Panc1 (cell line): ENCODE measurements around the gene TSC1. TPM values are rescaled to one million over a fixed set of nuclear protein-coding genes. Genes with fewer than 3 reads are reported as not detected.

Source experiments
- ATAC-seq: fragments of 200-7000 bp; cut with Tn5 transposase; 2 replicates; pipeline ENCODE4 v1.9.1; 2020; ENCODE audit warnings: mild to moderate bottlenecking, moderate library complexity
- BruUV-seq: library from RNA; stranded (reverse); fragments of 400-500 nt; replicated peaks from 2 replicates; lab custom pipeline; 2021; lab: Mats Ljungman, UMichigan
- CTCF ChIA-PET: fragments of 300-600 bp; sonication (Branson Sonifier 250); formaldehyde crosslinking; loops from one replicate; lab custom pipeline; 2022; ENCODE audit warnings: antibody characterized with exemption; lab: Charles Lee
- POLR2A ChIA-PET: fragments of 300-600 bp; sonication (Branson Sonifier 250); formaldehyde crosslinking; loops from one replicate; lab custom pipeline; 2022; ENCODE audit warnings: antibody characterized with exemption; lab: Charles Lee
- DNase-seq: peaks from one replicate; pipeline ENCODE4 v3.0.0-alpha.2; 2010; ENCODE audit warnings: low read depth, low spot score
- H3K27ac ChIP-seq: 2 replicates; pipeline ENCODE4 v1.5.1; 2011; ENCODE audit warnings: mild to moderate bottlenecking, low read length, inconsistent platforms
- H3K27me3 ChIP-seq: fragments of 200-500 bp; sonication (Bioruptor generic); 2 replicates; pipeline ENCODE4 v1.6.0; 2014; ENCODE audit warnings: low read length, inconsistent platforms; ENCODE audit not compliant: control insufficient read depth, insufficient read depth
- H3K36me3 ChIP-seq: fragments of 200-500 bp; sonication (Bioruptor generic); 2 replicates; pipeline ENCODE4 v1.5.1; 2014; ENCODE audit warnings: inconsistent platforms, mild to moderate bottlenecking, low read length, moderate library complexity; ENCODE audit not compliant: control insufficient read depth, insufficient read depth
- H3K4me1 ChIP-seq: 2 replicates; pipeline ENCODE4 v1.5.1; 2011; ENCODE audit warnings: inconsistent platforms, mild to moderate bottlenecking, low read length, moderate library complexity; ENCODE audit not compliant: control insufficient read depth, insufficient read depth
- H3K4me3 ChIP-seq, 2 experiments: 2 replicates each; pipeline ENCODE4 v1.5.1; 2011 to 2012; ENCODE audit warnings: low read depth in 2 of 2, low read length in 2 of 2, mild to moderate bottlenecking in 2 of 2, inconsistent platforms in 1 of 2, moderate library complexity in 1 of 2
- H3K9me3 ChIP-seq: fragments of 200-500 bp; sonication (Bioruptor generic); 2 replicates; pipeline ENCODE4 v1.5.1; 2014; ENCODE audit warnings: low read depth, mild to moderate bottlenecking, inconsistent platforms, low read length, moderate library complexity; ENCODE audit not compliant: control insufficient read depth, insufficient read depth
- POLR2AphosphoS5 ChIP-seq: IDR thresholded peaks from 2 replicates; pipeline ENCODE4 v1.6.1; 2012; ENCODE audit warnings: mild to moderate bottlenecking, low read depth, low read length, moderate library complexity
- SIN3A ChIP-seq: IDR thresholded peaks from 2 replicates; pipeline ENCODE4 v1.6.1; 2012; ENCODE audit warnings: low read depth, mild to moderate bottlenecking, low read length, moderate library complexity, borderline replicate concordance; ENCODE audit not compliant: insufficient read depth
- TCF7L2 ChIP-seq: IDR thresholded peaks from 2 replicates; pipeline ENCODE4 v1.6.1; 2011; ENCODE audit warnings: mild to moderate bottlenecking, low read depth, low read length, inconsistent platforms
- in situ Hi-C: cut with HindIII; loops from 2 replicates; pipeline ENCODE4 v1.10.0; 2016; ENCODE audit warnings: low sequenced_read_pairs, low pct_unique_long_range_greater_than_20kb
- intact Hi-C: fragments of 100-400 bp; cut with micrococcal nuclease; formaldehyde crosslinking; loops from one replicate; pipeline ENCODE4 v1.10.0; 2022; ENCODE audit not compliant: unreplicated experiment
- total RNA-seq: library from RNA; stranded (reverse); gene quantifications from one replicate; pipeline ENCODE4 v1.2.1, GENCODE V29; 2021; ENCODE audit not compliant: unreplicated experiment
- TF ChIP-seq, protein P1 (sequence below): fragments of 450-650 bp; IDR thresholded peaks from 2 replicates; pipeline ENCODE4 v1.5.1; 2017; ENCODE audit warnings: mild to moderate bottlenecking
- TF ChIP-seq, protein P2 (sequence below), 2 experiments: IDR thresholded peaks; 2 replicates each; pipeline ENCODE4 v1.6.1; 2011 to 2012; ENCODE audit warnings: low read depth in 2 of 2, control low read depth in 1 of 2, low read length in 1 of 2, mild to moderate bottlenecking in 1 of 2, moderate library complexity in 1 of 2; ENCODE audit not compliant: insufficient read depth in 1 of 2

TSC1 gene
- total RNA-seq, 1 experiment from 2014 or later, result 27.4 TPM

DNA sequence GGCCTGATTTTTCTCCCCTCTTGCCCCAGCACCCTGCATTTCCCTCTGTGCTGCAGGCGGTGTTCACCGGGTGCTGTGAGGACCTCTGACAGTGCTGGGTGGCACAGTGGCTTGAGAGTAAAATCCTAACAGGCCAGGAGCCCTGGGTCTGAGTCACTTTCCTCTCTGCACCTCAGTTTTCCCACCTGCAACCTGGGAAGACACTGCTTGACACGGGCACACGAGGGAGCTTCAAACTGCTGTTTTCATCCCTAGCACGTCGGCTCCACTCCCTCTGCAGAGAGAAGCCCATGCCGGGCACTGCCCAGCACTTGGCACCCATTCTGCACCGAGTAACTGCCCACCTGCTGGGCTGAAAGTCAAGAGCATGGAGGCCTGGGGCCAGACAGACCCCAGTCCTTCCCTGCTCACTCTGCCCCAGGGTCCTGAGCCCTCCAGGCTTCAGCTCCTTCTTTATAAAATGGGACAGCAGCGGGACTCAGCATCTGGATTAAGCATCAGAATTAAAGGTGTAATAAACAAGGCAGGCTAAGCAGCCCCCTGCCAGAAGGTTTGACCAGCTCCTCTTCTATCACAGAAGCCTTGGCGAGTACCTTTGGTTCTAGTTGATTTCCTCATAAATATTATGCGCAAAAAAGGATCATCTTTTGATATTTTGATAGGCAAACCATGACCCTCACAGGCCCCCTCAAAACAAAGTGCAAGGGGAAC is 39.2 kb upstream of the TSC1 start:
- Histone ChIP-seq H3K27me3 (no peaks in the 10 kb centered on the region), H3K9me3 (no peaks in the 10 kb centered on the region), H3K27ac (no peak overlapping the region), H3K4me3 (no peak overlapping the region), H3K4me1 (no peaks in the 10 kb centered on the region), H3K36me3 (no peaks in the 10 kb centered on the region)
- CTCF ChIA-PET, result no interaction called here
- BruUV-seq, result no TSS peak
- no peak for DNase-seq
- intact Hi-C loops, result no loop called here
- in situ Hi-C loops, result no loop called here
- POLR2A ChIA-PET, result no interaction called here
- no peak for ATAC-seq
- TF ChIP-seq, protein P1, sequence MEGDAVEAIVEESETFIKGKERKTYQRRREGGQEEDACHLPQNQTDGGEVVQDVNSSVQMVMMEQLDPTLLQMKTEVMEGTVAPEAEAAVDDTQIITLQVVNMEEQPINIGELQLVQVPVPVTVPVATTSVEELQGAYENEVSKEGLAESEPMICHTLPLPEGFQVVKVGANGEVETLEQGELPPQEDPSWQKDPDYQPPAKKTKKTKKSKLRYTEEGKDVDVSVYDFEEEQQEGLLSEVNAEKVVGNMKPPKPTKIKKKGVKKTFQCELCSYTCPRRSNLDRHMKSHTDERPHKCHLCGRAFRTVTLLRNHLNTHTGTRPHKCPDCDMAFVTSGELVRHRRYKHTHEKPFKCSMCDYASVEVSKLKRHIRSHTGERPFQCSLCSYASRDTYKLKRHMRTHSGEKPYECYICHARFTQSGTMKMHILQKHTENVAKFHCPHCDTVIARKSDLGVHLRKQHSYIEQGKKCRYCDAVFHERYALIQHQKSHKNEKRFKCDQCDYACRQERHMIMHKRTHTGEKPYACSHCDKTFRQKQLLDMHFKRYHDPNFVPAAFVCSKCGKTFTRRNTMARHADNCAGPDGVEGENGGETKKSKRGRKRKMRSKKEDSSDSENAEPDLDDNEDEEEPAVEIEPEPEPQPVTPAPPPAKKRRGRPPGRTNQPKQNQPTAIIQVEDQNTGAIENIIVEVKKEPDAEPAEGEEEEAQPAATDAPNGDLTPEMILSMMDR, result no peak
- TF ChIP-seq TCF7L2, result no peak
- TF ChIP-seq, protein P2, sequence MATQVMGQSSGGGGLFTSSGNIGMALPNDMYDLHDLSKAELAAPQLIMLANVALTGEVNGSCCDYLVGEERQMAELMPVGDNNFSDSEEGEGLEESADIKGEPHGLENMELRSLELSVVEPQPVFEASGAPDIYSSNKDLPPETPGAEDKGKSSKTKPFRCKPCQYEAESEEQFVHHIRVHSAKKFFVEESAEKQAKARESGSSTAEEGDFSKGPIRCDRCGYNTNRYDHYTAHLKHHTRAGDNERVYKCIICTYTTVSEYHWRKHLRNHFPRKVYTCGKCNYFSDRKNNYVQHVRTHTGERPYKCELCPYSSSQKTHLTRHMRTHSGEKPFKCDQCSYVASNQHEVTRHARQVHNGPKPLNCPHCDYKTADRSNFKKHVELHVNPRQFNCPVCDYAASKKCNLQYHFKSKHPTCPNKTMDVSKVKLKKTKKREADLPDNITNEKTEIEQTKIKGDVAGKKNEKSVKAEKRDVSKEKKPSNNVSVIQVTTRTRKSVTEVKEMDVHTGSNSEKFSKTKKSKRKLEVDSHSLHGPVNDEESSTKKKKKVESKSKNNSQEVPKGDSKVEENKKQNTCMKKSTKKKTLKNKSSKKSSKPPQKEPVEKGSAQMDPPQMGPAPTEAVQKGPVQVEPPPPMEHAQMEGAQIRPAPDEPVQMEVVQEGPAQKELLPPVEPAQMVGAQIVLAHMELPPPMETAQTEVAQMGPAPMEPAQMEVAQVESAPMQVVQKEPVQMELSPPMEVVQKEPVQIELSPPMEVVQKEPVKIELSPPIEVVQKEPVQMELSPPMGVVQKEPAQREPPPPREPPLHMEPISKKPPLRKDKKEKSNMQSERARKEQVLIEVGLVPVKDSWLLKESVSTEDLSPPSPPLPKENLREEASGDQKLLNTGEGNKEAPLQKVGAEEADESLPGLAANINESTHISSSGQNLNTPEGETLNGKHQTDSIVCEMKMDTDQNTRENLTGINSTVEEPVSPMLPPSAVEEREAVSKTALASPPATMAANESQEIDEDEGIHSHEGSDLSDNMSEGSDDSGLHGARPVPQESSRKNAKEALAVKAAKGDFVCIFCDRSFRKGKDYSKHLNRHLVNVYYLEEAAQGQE (IDR thresholded peaks at IDR 0.05; ENCODE audit: insufficient read depth in 1 of 2, low read depth in 2 of 2, low read length in 1 of 2), result no peak
- TF ChIP-seq POLR2AphosphoS5, result no peak
- no peak for TF ChIP-seq SIN3A

DNA sequence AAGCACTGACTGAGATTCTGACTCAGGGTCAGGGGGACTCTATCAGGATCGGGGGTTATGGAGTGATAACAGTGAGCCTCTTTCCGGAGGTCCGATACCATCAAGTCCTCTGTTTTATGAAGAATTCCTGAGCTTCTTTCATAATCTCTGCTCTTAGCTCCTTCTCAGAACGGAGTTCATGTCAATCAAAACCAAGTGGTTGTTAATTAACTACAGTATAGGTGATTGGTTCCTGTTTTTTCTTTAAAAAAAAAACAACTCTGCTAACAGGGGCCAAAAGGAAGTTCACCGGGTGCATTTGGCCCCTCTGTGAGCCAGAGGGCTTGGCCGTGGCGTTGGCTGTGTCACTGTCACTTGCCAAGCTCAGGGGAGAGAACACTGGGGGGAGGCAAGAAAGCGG is 38.0 kb upstream of the TSC1 start:
- no peaks in the 10 kb centered on the region for H3K36me3 ChIP-seq
- no peak for DNase-seq
- in situ Hi-C loops (no loop called here), intact Hi-C loops (no loop called here)
- no TSS peak for BruUV-seq
- no peak for ATAC-seq
- ChIA-PET POLR2A (no interaction called here), CTCF (no interaction called here)
- H3K4me1 ChIP-seq, result no peaks in the 10 kb centered on the region
- no peak overlapping the region for H3K27ac ChIP-seq
- H3K9me3 ChIP-seq, result no peaks in the 10 kb centered on the region
- TF ChIP-seq POLR2AphosphoS5, result no peak
- no peak for TF ChIP-seq SIN3A
- TF ChIP-seq, protein P2 (IDR thresholded peaks at IDR 0.05; ENCODE audit: insufficient read depth in 1 of 2, low read depth in 2 of 2, low read length in 1 of 2), result no peak
- TF ChIP-seq, protein P1, result no peak
- TF ChIP-seq TCF7L2, result no peak
- H3K4me3 ChIP-seq, result no peak overlapping the region
- H3K27me3 ChIP-seq, result peaks cover 2% of the 10 kb centered on the region; the same call in 1 of the 2 replicates
